PC-9 (cell line): ENCODE data around the gene ZNF423. TPM values are rescaled to one million over a fixed set of nuclear protein-coding genes. Genes with fewer than 3 reads are reported as not detected.

ENCODE experiments used
- BruUV-seq: library from RNA; stranded (reverse); fragments of 400-500 nt; replicated peaks from 2 replicates; lab custom pipeline; 2021; lab: Mats Ljungman, UMichigan
- CTCF ChIA-PET: fragments of 300-600 bp; sonication (Branson Sonifier 250); formaldehyde crosslinking; loops from one replicate; lab custom pipeline; 2022; ENCODE audit warnings: antibody characterized with exemption; lab: Charles Lee
- POLR2A ChIA-PET: fragments of 300-600 bp; sonication (Branson Sonifier 250); formaldehyde crosslinking; loops from one replicate; lab custom pipeline; 2022; ENCODE audit warnings: antibody characterized with exemption; ENCODE audit not compliant: unreplicated experiment; lab: Charles Lee
- DNase-seq, 2 experiments: peaks; one replicate each; pipeline versions ENCODE4 v3.0.0 to v3.0.0-alpha.2; 2015 to 2022; ENCODE audit warnings: mixed read lengths in 1 of 2
- H2AFZ ChIP-seq: fragments of 200-600 bp; sonication (generic); 2 replicates; pipeline ENCODE4 v1.8.1; 2017; ENCODE audit warnings: antibody characterized with exemption
- H3F3A ChIP-seq: fragments of 200-600 bp; sonication (generic); 2 replicates; pipeline ENCODE4 v1.8.1; 2017; ENCODE audit warnings: antibody characterized with exemption, mild to moderate bottlenecking, low read depth; ENCODE audit not compliant: insufficient read depth
- H3K27ac ChIP-seq: fragments of 200-600 bp; sonication (generic); 2 replicates; pipeline ENCODE4 v1.6.1; 2016; ENCODE audit warnings: mixed run types
- H3K27me3 ChIP-seq: fragments of 200-600 bp; sonication (generic); 2 replicates; pipeline ENCODE4 v1.6.1; 2016; ENCODE audit warnings: low read depth, mixed run types; ENCODE audit not compliant: insufficient read depth
- H3K36me3 ChIP-seq: fragments of 200-600 bp; sonication (generic); 2 replicates; pipeline ENCODE4 v1.6.1; 2016; ENCODE audit warnings: low read depth, mixed run types
- H3K4me1 ChIP-seq: fragments of 200-600 bp; sonication (generic); replicated peaks from 2 replicates; pipeline ENCODE4 v1.6.1; 2016; ENCODE audit warnings: mixed run types; ENCODE audit not compliant: insufficient read depth
- H3K4me2 ChIP-seq: fragments of 200-600 bp; sonication (generic); 2 replicates; pipeline ENCODE4 v1.6.1; 2017; ENCODE audit warnings: mixed run types
- H3K4me3 ChIP-seq: fragments of 200-600 bp; sonication (generic); 2 replicates; pipeline ENCODE4 v1.6.1; 2016; ENCODE audit warnings: mixed run types
- H3K79me2 ChIP-seq: fragments of 200-600 bp; sonication (generic); 2 replicates; pipeline ENCODE4 v1.6.1; 2017; ENCODE audit warnings: low read depth, mixed run types
- H3K9me2 ChIP-seq: fragments of 200-600 bp; sonication (generic); 2 replicates; pipeline ENCODE4 v1.8.1; 2017; ENCODE audit warnings: mild to moderate bottlenecking; ENCODE audit not compliant: insufficient read depth
- H3K9me3 ChIP-seq: fragments of 200-600 bp; sonication (generic); 2 replicates; pipeline ENCODE4 v1.8.1; 2016; ENCODE audit warnings: low read depth; ENCODE audit not compliant: insufficient read depth
- H4K20me1 ChIP-seq: fragments of 200-600 bp; sonication (generic); 2 replicates; pipeline ENCODE4 v1.8.1; 2017; ENCODE audit not compliant: insufficient read depth
- EZH2 ChIP-seq: fragments of 200-600 bp; sonication (generic); IDR thresholded peaks from 2 replicates; pipeline ENCODE4 v1.8.0; 2017; ENCODE audit warnings: antibody characterized with exemption, low read depth
- intact Hi-C: fragments of 100-400 bp; cut with micrococcal nuclease; formaldehyde crosslinking; loops from one replicate; pipeline ENCODE4 v1.10.0; 2022; ENCODE audit not compliant: unreplicated experiment
- total RNA-seq: library from RNA; stranded (reverse); gene quantifications from 2 replicates; pipeline ENCODE4 v1.2.3, GENCODE V29; 2021
- TF ChIP-seq, protein P1 (sequence below): fragments of 200-600 bp; sonication (generic); conservative IDR thresholded peaks from 2 replicates; pipeline ENCODE4 v1.6.1; 2017; ENCODE audit warnings: mixed run types, antibody characterized with exemption, mild to moderate bottlenecking, moderate library complexity

ZNF423 gene
- total RNA-seq, 1 experiment from 2014 or later = not detected

DNA sequence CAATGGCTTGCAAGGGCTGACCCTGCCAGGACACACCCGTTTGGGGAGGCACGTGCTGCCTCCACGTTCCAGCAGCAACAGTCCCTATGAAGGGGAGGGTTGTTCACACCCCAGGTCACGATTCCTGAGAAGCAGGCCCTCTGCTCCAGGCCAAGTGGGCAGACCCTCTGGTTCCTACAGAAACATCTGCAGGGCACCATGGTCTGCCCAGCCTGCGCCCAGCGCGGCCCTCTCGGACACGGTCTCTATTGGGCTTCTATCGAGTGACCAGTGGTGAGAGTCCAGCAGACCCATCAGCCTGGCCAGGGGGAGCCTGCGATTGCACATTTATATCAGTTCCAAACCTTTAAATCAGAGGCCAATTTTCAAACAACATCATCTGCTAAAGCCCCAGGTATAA, 128.3 kb downstream of the ZNF423 start:
- Histone ChIP-seq H3K4me1 (no peaks in the 10 kb centered on the region), H4K20me1 (no peaks in the 10 kb centered on the region), H3K79me2 (no peaks in the 10 kb centered on the region), H3K36me3 (no peaks in the 10 kb centered on the region), H3K9me3 (no peaks in the 10 kb centered on the region), H2AFZ (no peak overlapping the region), H3F3A (no peaks in the 10 kb centered on the region), H3K4me3 (no peak overlapping the region), H3K9me2 (no peaks in the 10 kb centered on the region), H3K27ac (no peak overlapping the region), H3K27me3 (peaks cover 91% of the 10 kb centered on the region), H3K4me2 (no peak overlapping the region)
- no peak for DNase-seq
- no TSS peak for BruUV-seq
- no peak for TF ChIP-seq EZH2
- TF ChIP-seq, protein P1, sequence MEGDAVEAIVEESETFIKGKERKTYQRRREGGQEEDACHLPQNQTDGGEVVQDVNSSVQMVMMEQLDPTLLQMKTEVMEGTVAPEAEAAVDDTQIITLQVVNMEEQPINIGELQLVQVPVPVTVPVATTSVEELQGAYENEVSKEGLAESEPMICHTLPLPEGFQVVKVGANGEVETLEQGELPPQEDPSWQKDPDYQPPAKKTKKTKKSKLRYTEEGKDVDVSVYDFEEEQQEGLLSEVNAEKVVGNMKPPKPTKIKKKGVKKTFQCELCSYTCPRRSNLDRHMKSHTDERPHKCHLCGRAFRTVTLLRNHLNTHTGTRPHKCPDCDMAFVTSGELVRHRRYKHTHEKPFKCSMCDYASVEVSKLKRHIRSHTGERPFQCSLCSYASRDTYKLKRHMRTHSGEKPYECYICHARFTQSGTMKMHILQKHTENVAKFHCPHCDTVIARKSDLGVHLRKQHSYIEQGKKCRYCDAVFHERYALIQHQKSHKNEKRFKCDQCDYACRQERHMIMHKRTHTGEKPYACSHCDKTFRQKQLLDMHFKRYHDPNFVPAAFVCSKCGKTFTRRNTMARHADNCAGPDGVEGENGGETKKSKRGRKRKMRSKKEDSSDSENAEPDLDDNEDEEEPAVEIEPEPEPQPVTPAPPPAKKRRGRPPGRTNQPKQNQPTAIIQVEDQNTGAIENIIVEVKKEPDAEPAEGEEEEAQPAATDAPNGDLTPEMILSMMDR = no peak
- POLR2A ChIA-PET = no interaction called here
- CTCF ChIA-PET = no interaction called here
- intact Hi-C loops = no loop called here

DNA sequence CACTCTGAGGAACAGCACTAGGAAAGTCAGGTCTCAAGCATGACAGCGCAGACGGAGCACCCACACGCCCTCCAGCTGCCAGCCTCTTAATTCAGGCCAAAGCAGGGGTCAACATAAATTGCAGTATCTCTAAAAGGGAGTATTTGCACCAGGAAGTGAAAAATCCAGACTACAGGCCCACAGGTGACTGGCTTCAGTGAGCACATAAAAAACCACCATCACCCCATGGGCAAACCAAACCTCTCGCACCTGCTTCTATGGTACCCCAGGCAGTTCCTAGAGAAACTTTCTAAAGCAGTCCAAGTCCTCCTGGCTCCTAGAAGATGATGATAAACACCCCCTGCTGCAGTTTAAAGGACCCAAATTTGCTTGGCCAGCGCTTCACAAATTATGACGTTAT, 129.8 kb downstream of the ZNF423 start:
- Histone ChIP-seq H3K36me3 (no peaks in the 10 kb centered on the region), H3K27me3 (peaks cover 93% of the 10 kb centered on the region), H3K79me2 (no peaks in the 10 kb centered on the region), H4K20me1 (no peaks in the 10 kb centered on the region), H3K9me2 (no peaks in the 10 kb centered on the region), H3K27ac (no peak overlapping the region), H3K4me3 (no peak overlapping the region), H2AFZ (no peak overlapping the region), H3F3A (no peaks in the 10 kb centered on the region), H3K4me2 (no peak overlapping the region), H3K4me1 (no peaks in the 10 kb centered on the region), H3K9me3 (no peaks in the 10 kb centered on the region)
- TF ChIP-seq, protein P1 = no peak
- no peak for TF ChIP-seq EZH2
- BruUV-seq = no TSS peak
- CTCF ChIA-PET = no interaction called here
- no peak for DNase-seq
- POLR2A ChIA-PET = no interaction called here
- intact Hi-C loops = no loop called here

DNA sequence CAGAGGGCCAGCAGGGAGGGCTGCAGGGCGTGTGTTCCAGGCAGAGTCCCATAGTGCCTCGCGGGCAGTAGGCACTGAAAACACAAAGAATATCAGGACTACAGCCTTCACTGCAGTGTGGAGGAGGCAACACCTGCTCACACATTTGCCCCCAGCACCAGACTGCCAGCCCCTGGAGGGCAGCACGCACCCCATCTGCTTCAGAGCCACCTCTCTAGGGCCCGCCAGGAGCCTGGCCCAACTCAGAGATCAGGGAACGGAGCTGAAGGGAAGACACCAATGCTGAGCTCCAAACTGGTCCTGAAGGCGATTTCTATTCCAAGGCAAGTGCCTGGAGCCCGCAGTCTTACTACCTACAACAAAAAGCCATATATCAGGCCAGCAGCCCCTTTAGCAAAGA, 130.3 kb downstream of the ZNF423 start:
- H3K4me2 ChIP-seq = no peak overlapping the region
- no peaks in the 10 kb centered on the region for H3K9me3 ChIP-seq
- H3K9me2 ChIP-seq = no peaks in the 10 kb centered on the region
- no peaks in the 10 kb centered on the region for H3K79me2 ChIP-seq
- H3K27me3 ChIP-seq = peaks cover 93% of the 10 kb centered on the region
- H2AFZ ChIP-seq = no peak overlapping the region
- no peak overlapping the region for H3K4me3 ChIP-seq
- DNase-seq = no peak
- H3F3A ChIP-seq = no peaks in the 10 kb centered on the region
- intact Hi-C loops = no loop called here
- POLR2A ChIA-PET = no interaction called here
- no peaks in the 10 kb centered on the region for H4K20me1 ChIP-seq
- H3K4me1 ChIP-seq = no peaks in the 10 kb centered on the region
- no peak overlapping the region for H3K27ac ChIP-seq
- no peak for TF ChIP-seq EZH2
- TF ChIP-seq, protein P1 = no peak
- H3K36me3 ChIP-seq = no peaks in the 10 kb centered on the region
- CTCF ChIA-PET = no interaction called here
- BruUV-seq = no TSS peak
